HG02870 (cell line): ENCODE results near the gene COL5A2.

Source experiments
- ATAC-seq: cut with Tn5 transposase; IDR thresholded peaks from one replicate; pipeline ENCODE4 v1.9.1; 2021; ENCODE audit warnings: mild to moderate bottlenecking, moderate library complexity; ENCODE audit not compliant: unreplicated experiment

The COL5A2 gene

DNA sequence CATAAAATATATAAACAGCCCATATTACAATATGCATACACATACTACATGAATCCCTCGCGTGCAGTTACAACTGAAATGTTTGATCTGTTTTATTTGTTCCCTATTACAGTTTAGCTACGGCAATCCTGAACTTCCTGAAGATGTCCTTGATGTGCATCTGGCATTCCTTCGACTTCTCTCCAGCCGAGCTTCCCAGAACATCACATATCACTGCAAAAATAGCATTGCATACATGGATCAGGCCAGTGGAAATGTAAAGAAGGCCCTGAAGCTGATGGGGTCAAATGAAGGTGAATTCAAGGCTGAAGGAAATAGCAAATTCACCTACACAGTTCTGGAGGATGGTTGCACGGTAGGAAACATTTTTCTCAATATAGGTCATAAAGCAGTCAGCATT is 169.0 kb downstream of the COL5A2 start:
- ATAC-seq: no peak

DNA sequence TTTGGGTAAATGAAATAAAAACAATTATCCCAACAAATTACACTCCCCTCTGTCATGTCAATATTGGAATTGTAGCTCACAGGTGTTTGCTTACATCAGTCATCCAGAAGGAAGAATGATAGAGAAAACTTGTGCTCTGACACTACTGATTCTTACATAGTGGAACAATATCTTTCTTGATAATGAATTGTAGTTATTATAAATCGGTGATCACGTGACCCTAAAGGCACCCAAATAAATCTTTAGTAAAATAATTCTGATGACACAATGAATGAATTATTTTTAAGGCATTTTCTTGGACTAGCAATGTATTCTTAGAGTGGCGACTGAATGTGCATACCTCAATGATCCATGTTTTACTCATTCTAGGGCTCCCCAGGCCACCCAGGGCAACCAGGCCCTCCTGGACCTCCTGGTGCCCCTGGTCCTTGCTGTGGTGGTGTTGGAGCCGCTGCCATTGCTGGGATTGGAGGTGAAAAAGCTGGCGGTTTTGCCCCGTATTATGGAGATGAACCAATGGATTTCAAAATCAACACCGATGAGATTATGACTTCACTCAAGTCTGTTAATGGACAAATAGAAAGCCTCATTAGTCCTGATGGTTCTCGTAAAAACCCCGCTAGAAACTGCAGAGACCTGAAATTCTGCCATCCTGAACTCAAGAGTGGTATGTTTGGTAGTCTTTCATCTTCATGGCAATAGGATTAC is 170.9 kb downstream of the COL5A2 start:
- ATAC-seq: no peak

DNA sequence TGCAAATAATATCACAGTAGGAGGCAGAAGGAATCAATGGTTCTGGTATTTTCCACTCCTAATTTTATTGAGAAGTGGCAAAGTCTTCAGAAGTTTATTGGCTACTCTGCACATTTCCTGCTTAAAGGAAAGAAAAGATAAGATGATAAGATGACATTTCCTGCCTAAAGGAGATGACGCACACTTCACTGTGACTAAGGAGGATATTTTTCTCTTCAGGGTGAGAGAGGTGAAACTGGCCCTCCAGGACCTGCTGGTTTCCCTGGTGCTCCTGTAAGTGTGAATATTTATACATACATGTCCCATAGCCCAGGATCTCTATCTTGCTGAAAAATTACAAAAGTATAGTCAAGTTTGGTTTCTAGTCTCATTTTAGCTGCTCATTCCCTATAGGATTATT is 177.5 kb downstream of the COL5A2 start:
- no peak for ATAC-seq

DNA sequence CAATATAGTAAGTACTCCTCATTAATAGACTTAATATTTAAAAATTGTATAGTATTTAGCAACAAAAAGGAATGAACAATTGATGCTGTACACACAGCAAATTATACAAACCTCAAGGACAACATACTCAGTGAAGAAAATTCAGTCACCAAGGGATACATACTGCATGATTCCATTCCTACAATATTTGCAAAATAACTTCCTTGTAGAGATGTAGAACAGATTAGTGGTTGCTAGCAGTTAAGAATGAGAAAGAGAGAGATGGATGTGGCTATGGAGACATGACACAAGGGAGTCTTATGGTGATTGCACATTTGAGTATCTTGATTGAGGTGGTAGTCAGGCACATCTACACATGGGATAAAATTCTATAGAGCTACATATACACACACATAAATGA is 179.3 kb downstream of the COL5A2 start:
- no peak for ATAC-seq

- ATAC-seq: no peak
Measured at GRCh38 chr2:188997263-188997662, 182.3 kb downstream of the COL5A2 start.

DNA sequence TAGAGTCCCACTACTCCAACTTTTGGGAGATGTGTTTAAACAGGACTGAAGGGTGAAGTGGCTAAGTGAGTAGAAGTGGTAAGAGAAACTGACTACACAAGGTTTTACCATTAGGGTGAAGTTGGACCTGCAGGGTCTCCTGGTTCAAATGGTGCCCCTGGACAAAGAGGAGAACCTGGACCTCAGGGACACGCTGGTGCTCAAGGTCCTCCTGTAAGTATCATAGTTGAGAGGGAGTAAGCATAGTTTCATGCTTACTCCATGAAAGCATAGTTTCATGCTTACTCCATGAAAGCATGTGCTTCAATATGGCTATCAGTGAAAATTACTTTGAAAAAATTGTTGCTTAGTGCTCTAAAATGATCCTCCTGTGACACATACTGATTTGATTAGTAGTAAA is 186.3 kb downstream of the COL5A2 start:
- ATAC-seq: no peak

DNA sequence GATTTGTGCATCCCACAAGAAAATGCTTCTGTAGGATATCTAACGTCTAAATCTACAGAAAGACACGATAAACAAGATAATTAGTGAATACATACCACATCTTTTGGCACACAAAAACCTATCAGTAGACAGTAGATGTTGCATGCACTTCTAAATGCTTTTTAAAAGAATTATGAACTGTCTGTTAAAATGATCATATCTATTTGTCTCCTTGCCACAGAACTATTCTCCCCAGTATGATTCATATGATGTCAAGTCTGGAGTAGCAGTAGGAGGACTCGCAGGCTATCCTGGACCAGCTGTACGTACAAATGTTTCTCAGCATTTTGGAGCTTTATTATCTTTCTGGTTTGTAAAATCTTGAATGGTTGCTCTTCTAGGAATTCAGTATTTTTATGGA is 192.7 kb downstream of the COL5A2 start:
- ATAC-seq: no peak

DNA sequence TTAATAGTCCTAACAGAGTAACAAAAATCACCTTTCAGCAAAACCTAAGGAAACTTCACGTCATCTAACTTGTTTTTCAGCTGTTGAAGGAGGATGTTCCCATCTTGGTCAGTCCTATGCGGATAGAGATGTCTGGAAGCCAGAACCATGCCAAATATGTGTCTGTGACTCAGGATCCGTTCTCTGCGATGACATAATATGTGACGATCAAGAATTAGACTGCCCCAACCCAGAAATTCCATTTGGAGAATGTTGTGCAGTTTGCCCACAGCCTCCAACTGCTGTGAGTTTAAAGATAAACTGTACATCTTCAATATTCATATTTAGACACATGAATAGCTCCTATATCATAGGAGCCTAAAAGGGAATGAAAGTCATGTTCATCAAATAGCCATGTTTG is 194.9 kb downstream of the COL5A2 start:
- no peak for ATAC-seq

- ATAC-seq: no peak
Measured at GRCh38 chr2:188984065-188984491, 195.5 kb downstream of the COL5A2 start.

DNA sequence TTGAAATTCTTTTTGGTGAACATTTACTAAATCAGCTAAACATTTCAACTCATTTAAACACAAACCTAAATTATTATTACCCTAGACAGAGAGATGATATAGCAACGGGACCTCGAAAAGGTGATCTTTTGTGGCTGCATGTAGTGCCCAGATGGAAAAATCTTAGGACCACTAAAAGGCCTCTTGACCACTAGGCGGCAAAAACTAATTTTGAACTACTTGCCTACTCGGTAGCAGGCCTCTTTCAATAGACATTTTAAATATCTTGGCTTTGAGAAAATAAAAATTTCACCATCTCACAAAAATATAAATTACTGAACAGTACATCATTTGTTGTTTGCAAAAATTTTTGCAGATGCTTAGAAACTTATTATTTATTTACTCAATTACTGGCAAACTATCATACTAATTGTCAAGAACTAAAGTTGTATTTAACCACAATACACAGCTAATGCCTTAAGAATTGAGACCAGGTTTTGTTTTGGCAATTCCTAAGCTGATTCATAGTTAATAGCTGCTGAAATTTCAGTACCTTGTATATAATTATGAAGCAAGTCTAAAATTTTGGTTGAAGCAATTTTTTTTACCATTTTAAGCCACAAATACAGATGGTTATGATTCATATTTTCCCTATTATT is 196.0 kb downstream of the COL5A2 start:
- no peak for ATAC-seq
